WTC11 (cell line): ENCODE results near the gene NTSR1. TPM values are rescaled to one million over a fixed set of nuclear protein-coding genes. Genes with fewer than 3 reads are reported as not detected.

Source experiments
- ATAC-seq: fragments of 200-7000 bp; cut with Tn5 transposase; 2 replicates; pipeline ENCODE4 v1.10.0; 2021; ENCODE audit warnings: mild to moderate bottlenecking, moderate library complexity
- CTCF ChIA-PET: fragments of 300-600 bp; sonication (Branson Sonifier 250); formaldehyde crosslinking; loops from one replicate; lab custom pipeline; 2021; ENCODE audit warnings: antibody characterized with exemption; lab: Charles Lee
- POLR2A ChIA-PET: fragments of 350-600 bp; sonication (Branson Sonifier 250); formaldehyde crosslinking; loops from one replicate; lab custom pipeline; 2021; ENCODE audit warnings: antibody characterized with exemption; lab: Charles Lee
- DNase-seq: peaks from one replicate; pipeline ENCODE4 v3.0.0; 2021; ENCODE audit warnings: low spot score
- H3K27ac Mint-ChIP-seq: 2 replicates; pipeline ENCODE4 v1.8.0; 2021; ENCODE audit warnings: mixed read lengths
- H3K27me3 Mint-ChIP-seq: 2 replicates; pipeline ENCODE4 v1.8.0; 2021; ENCODE audit warnings: low read depth, mild to moderate bottlenecking, moderate library complexity, mixed read lengths
- H3K36me3 Mint-ChIP-seq: 2 replicates; pipeline ENCODE4 v1.8.0; 2021; ENCODE audit warnings: mixed read lengths
- H3K4me1 Mint-ChIP-seq: 2 replicates; pipeline ENCODE4 v1.8.0; 2022; ENCODE audit warnings: mixed read lengths
- H3K4me3 Mint-ChIP-seq: 2 replicates; pipeline ENCODE4 v1.8.0; 2021; ENCODE audit warnings: mild to moderate bottlenecking, moderate library complexity, mixed read lengths
- H3K9me3 Mint-ChIP-seq: 2 replicates; pipeline ENCODE4 v1.8.0; 2021; ENCODE audit warnings: mixed read lengths
- ETV6 ChIP-seq: sonication (generic); formaldehyde crosslinking; IDR thresholded peaks from 2 replicates; pipeline ENCODE4 v1.8.1; 2022; ENCODE audit warnings: mild to moderate bottlenecking, missing genetic modification reagents
- GRHL2 ChIP-seq: fragments of 250-450 bp; sonication (Bioruptor Pico); IDR thresholded peaks from 2 replicates; pipeline ENCODE4 v1.8.0; 2022; ENCODE audit warnings: mild to moderate bottlenecking, moderate library complexity; ENCODE audit not compliant: insufficient replicate concordance, severe bottlenecking
- GTF2I ChIP-seq: fragments of 250-450 bp; sonication (Bioruptor Pico); conservative IDR thresholded peaks from 2 replicates; pipeline ENCODE4 v1.4.0; 2021; ENCODE audit warnings: mild to moderate bottlenecking
- HMGA2 ChIP-seq: fragments of 250-450 bp; sonication (Bioruptor Pico); IDR thresholded peaks from 2 replicates; pipeline ENCODE4 v1.4.0; 2021; ENCODE audit warnings: mild to moderate bottlenecking, moderate library complexity
- NR1H2 ChIP-seq: sonication (generic); formaldehyde crosslinking; IDR thresholded peaks from 2 replicates; pipeline ENCODE4 v1.9.0; 2021; ENCODE audit warnings: mild to moderate bottlenecking, moderate library complexity, missing genetic modification reagents
- SOX15 ChIP-seq: fragments of 250-450 bp; sonication (Bioruptor Pico); IDR thresholded peaks from 2 replicates; pipeline ENCODE4 v1.9.0; 2021; ENCODE audit warnings: mild to moderate bottlenecking
- TCF7 ChIP-seq: sonication (generic); formaldehyde crosslinking; IDR thresholded peaks from 2 replicates; pipeline ENCODE4 v1.8.0; 2022; ENCODE audit warnings: mild to moderate bottlenecking, low read depth, missing genetic modification reagents, moderate library complexity
- TEAD1 ChIP-seq: sonication (generic); formaldehyde crosslinking; IDR thresholded peaks from 2 replicates; pipeline ENCODE4 v1.8.0; 2022; ENCODE audit warnings: mild to moderate bottlenecking, missing genetic modification reagents
- ZNF219 ChIP-seq: sonication (generic); formaldehyde crosslinking; IDR thresholded peaks from 2 replicates; pipeline ENCODE4 v1.8.0; 2023; ENCODE audit warnings: missing genetic modification reagents, mild to moderate bottlenecking, borderline replicate concordance
- ZNF232 ChIP-seq: sonication (generic); formaldehyde crosslinking; IDR thresholded peaks from 2 replicates; pipeline ENCODE4 v1.8.0; 2022; ENCODE audit warnings: mild to moderate bottlenecking, missing genetic modification reagents
- ZNF671 ChIP-seq: fragments of 250-450 bp; sonication (Bioruptor Pico); IDR thresholded peaks from 2 replicates; pipeline ENCODE4 v1.8.0; 2021; ENCODE audit warnings: mild to moderate bottlenecking
- total RNA-seq: library from RNA; stranded (reverse); gene quantifications from 3 replicates; pipeline ENCODE4 v1.2.3, GENCODE V29; 2021
- TF ChIP-seq, protein P1 (sequence below): sonication (generic); formaldehyde crosslinking; IDR thresholded peaks from 2 replicates; pipeline ENCODE4 v1.8.0; 2022; ENCODE audit warnings: mild to moderate bottlenecking, missing genetic modification reagents
- TF ChIP-seq, protein P2 (sequence below): fragments of 250-450 bp; sonication (Bioruptor Pico); conservative IDR thresholded peaks from 2 replicates; pipeline ENCODE4 v1.9.0; 2021; ENCODE audit warnings: mild to moderate bottlenecking
- TF ChIP-seq, protein P3 (sequence below): sonication (generic); formaldehyde crosslinking; IDR thresholded peaks from 2 replicates; pipeline ENCODE4 v1.8.1; 2023; ENCODE audit warnings: mild to moderate bottlenecking, missing genetic modification reagents
- TF ChIP-seq, protein P4 (sequence below): sonication (generic); formaldehyde crosslinking; IDR thresholded peaks from 2 replicates; pipeline ENCODE4 v1.8.0; 2023; ENCODE audit warnings: missing genetic modification reagents, mild to moderate bottlenecking, borderline replicate concordance
- TF ChIP-seq, protein P5 (sequence below): fragments of 200-600 bp; IDR thresholded peaks from 2 replicates; pipeline ENCODE4 v1.8.0; 2022; ENCODE audit warnings: antibody characterized with exemption

Gene NTSR1
- total RNA-seq, 1 experiment from 2014 or later, result 0.63 TPM

DNA sequence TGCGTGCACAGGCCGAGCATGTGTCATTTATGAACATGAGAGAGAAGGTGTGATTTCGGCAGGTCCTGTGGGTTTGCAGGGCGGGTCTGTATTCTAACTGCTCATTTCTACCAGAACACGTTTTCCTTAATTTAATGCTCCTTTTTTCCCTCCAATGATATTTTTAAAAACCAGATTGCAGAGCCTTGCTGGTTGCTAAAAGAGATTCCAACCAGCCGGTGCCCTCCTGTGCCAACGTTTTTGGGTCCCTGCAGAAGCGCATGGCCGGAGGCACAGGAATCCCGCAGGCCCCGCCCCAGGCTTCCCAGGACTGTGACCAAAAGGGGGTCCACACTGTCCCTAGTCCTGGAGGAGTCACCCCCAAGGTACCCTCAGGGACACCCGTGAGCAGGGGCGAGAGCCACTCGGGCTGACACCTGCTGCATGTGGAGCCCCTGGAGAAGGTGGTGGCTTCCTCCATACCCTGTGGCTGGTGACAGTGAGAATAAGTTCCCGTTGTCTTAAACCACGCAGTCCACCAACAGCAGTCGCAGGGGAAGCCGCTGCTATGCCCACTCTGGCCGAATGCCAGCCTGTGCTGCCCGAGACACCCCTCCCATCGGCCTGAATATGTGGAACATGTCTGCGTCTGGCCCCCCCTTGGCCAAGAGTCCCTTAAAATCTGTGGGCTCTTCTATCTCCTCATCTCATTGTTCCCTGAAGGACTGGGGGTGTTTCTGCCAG lies 15.7 kb upstream of the NTSR1 start (continued):
- TF ChIP-seq TCF7 (CRISPR knock-in tag) (no peak), ZNF671 (no peak), GTF2I (CRISPR knock-in tag) (no peak)

DNA sequence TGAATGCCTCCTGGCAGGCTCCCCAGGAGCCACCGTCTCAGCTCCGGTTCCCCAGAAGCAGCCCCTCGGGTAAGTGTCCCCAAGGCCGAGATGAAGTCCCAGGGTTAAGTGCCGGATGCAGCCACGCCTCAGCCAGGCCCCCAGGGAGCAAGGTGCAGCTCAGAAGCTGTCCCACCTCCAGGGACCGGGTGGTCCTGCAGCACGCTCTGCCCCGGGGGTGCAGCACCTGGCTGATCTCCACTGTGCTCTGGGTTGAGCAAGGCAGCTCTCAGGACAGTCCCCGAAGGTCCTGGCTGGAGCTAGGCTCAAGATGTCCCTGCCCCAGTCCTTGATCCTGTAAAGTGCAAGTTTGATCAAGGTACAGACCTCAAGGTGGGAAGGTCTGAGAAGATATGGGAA lies 15.1 kb upstream of the NTSR1 start:
- DNase-seq (no peak), ATAC-seq (no peak)
- H3K27me3 Mint-ChIP-seq, result no peaks in the 10 kb centered on the region
- TF ChIP-seq TCF7 (CRISPR knock-in tag), result no peak
- TF ChIP-seq ZNF232 (CRISPR knock-in tag), result no peak
- TF ChIP-seq, protein P1, sequence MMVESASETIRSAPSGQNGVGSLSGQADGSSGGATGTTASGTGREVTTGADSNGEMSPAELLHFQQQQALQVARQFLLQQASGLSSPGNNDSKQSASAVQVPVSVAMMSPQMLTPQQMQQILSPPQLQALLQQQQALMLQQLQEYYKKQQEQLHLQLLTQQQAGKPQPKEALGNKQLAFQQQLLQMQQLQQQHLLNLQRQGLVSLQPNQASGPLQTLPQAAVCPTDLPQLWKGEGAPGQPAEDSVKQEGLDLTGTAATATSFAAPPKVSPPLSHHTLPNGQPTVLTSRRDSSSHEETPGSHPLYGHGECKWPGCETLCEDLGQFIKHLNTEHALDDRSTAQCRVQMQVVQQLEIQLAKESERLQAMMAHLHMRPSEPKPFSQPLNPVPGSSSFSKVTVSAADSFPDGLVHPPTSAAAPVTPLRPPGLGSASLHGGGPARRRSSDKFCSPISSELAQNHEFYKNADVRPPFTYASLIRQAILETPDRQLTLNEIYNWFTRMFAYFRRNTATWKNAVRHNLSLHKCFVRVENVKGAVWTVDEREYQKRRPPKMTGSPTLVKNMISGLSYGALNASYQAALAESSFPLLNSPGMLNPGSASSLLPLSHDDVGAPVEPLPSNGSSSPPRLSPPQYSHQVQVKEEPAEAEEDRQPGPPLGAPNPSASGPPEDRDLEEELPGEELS (CRISPR knock-in tag), result no peak
- H3K27ac Mint-ChIP-seq, result no peak overlapping the region
- ChIA-PET CTCF (interaction anchor here (0.6 to 1.7 kb wide), 2 partner anchors 97 to 111 kb away, joined by 3 to 9 read pairs; partner anchors contain the start of gene OGFR), POLR2A (no interaction called here)
- no peaks in the 10 kb centered on the region for H3K9me3 Mint-ChIP-seq
- H3K36me3 Mint-ChIP-seq, result no peaks in the 10 kb centered on the region
- H3K4me1 Mint-ChIP-seq, result no peaks in the 10 kb centered on the region
- no peak overlapping the region for H3K4me3 Mint-ChIP-seq

DNA sequence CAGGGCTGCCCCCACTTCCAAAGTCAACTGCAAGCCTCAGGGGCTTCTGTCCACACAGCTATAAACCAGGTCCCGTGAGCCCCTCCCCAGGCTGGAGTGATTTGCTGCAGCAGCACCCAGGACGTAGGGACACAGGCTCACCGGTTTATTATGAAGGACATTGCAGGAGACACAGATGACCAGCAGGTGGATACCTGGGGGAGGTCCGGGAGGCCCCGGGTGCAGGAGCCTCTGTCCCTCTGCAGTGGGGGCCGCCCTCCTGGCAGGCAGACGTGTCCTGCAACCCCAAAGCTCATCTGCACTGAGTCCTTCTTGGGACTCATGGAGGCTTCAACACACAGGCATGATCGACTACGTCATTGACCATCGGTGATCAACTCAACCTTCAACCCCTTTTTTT lies 14.5 kb upstream of the NTSR1 start:
- ChIA-PET CTCF (interaction anchor here (0.6 to 1.7 kb wide), 5 partner anchors 14 to 122 kb away, joined by 3 to 16 read pairs (median 3); partner anchors contain the start of genes NTSR1 and OGFR), POLR2A (no interaction called here)
- Mint-ChIP-seq H3K27me3 (no peaks in the 10 kb centered on the region), H3K9me3 (no peaks in the 10 kb centered on the region), H3K36me3 (no peaks in the 10 kb centered on the region), H3K4me1 (no peaks in the 10 kb centered on the region), H3K27ac (no peak overlapping the region), H3K4me3 (no peak overlapping the region)
- DNase-seq (no peak), ATAC-seq (no peak)
- TF ChIP-seq TEAD1 (CRISPR knock-in tag) (no peak), ZNF219 (no peak), GTF2I (CRISPR knock-in tag) (no peak), ETV6 (no peak), GRHL2 (no peak), SOX15 (CRISPR knock-in tag) (no peak), HMGA2 (CRISPR knock-in tag) (no peak), ZNF671 (no peak), NR1H2 (CRISPR knock-in tag) (no peak), ZNF232 (CRISPR knock-in tag) (no peak)
- TF ChIP-seq, protein P2, sequence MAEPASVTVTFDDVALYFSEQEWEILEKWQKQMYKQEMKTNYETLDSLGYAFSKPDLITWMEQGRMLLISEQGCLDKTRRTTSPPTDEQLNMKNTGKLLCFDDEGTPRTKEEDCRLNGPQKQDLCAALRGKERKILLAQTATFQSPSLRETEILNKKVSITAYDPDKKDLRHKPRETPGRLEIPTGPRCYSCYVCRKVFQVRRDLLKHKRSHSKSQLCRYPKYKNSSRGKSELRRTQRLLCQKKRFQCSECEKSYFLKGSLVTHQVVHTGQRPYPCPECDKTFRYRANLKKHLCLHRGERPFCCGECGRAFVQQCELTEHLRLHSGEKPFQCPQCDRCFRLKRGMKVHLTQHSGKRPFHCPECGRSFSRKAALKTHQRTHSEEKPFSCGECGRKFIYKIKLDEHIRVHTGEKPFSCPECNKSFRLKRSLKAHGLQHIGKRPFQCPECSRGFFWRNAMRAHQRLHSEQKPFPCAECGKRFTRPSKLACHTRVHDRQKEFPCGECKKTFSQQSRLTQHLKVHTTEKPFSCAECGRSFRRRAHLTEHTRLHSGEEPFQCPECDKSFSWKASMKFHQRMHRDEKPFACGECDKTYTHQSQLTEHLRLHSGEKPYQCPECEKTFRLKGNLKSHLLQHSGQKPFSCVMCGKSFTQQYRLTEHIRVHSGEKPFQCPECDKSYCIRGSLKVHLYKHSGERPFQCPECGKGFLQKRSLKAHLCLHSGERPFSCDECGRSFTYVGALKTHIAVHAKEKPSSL (CRISPR knock-in tag), result no peak
- TF ChIP-seq, protein P3, sequence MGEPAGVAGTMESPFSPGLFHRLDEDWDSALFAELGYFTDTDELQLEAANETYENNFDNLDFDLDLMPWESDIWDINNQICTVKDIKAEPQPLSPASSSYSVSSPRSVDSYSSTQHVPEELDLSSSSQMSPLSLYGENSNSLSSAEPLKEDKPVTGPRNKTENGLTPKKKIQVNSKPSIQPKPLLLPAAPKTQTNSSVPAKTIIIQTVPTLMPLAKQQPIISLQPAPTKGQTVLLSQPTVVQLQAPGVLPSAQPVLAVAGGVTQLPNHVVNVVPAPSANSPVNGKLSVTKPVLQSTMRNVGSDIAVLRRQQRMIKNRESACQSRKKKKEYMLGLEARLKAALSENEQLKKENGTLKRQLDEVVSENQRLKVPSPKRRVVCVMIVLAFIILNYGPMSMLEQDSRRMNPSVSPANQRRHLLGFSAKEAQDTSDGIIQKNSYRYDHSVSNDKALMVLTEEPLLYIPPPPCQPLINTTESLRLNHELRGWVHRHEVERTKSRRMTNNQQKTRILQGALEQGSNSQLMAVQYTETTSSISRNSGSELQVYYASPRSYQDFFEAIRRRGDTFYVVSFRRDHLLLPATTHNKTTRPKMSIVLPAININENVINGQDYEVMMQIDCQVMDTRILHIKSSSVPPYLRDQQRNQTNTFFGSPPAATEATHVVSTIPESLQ (CRISPR knock-in tag), result no peak
- TF ChIP-seq, protein P4, sequence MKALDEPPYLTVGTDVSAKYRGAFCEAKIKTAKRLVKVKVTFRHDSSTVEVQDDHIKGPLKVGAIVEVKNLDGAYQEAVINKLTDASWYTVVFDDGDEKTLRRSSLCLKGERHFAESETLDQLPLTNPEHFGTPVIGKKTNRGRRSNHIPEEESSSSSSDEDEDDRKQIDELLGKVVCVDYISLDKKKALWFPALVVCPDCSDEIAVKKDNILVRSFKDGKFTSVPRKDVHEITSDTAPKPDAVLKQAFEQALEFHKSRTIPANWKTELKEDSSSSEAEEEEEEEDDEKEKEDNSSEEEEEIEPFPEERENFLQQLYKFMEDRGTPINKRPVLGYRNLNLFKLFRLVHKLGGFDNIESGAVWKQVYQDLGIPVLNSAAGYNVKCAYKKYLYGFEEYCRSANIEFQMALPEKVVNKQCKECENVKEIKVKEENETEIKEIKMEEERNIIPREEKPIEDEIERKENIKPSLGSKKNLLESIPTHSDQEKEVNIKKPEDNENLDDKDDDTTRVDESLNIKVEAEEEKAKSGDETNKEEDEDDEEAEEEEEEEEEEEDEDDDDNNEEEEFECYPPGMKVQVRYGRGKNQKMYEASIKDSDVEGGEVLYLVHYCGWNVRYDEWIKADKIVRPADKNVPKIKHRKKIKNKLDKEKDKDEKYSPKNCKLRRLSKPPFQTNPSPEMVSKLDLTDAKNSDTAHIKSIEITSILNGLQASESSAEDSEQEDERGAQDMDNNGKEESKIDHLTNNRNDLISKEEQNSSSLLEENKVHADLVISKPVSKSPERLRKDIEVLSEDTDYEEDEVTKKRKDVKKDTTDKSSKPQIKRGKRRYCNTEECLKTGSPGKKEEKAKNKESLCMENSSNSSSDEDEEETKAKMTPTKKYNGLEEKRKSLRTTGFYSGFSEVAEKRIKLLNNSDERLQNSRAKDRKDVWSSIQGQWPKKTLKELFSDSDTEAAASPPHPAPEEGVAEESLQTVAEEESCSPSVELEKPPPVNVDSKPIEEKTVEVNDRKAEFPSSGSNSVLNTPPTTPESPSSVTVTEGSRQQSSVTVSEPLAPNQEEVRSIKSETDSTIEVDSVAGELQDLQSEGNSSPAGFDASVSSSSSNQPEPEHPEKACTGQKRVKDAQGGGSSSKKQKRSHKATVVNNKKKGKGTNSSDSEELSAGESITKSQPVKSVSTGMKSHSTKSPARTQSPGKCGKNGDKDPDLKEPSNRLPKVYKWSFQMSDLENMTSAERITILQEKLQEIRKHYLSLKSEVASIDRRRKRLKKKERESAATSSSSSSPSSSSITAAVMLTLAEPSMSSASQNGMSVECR, result no peak
- TF ChIP-seq, protein P5, sequence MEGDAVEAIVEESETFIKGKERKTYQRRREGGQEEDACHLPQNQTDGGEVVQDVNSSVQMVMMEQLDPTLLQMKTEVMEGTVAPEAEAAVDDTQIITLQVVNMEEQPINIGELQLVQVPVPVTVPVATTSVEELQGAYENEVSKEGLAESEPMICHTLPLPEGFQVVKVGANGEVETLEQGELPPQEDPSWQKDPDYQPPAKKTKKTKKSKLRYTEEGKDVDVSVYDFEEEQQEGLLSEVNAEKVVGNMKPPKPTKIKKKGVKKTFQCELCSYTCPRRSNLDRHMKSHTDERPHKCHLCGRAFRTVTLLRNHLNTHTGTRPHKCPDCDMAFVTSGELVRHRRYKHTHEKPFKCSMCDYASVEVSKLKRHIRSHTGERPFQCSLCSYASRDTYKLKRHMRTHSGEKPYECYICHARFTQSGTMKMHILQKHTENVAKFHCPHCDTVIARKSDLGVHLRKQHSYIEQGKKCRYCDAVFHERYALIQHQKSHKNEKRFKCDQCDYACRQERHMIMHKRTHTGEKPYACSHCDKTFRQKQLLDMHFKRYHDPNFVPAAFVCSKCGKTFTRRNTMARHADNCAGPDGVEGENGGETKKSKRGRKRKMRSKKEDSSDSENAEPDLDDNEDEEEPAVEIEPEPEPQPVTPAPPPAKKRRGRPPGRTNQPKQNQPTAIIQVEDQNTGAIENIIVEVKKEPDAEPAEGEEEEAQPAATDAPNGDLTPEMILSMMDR, result no peak
